Endothelial cell of umbilical vein (primary cell): ENCODE results near the gene OAS2. TPM values are rescaled to one million over a fixed set of nuclear protein-coding genes. Genes with fewer than 3 reads are reported as not detected.

ENCODE experiments used
- BruUV-seq: library from RNA; stranded (reverse); fragments of 400-500 nt; replicated peaks from 2 replicates; lab custom pipeline; 2021; lab: Mats Ljungman, UMichigan
- CTCF ChIA-PET: fragments of 300-600, 350-600 bp; sonication (Branson Sonifier 250); formaldehyde crosslinking; loops from one replicate; lab custom pipeline; 2021; ENCODE audit warnings: antibody characterized with exemption, inconsistent platforms; lab: Charles Lee
- POLR2A ChIA-PET: fragments of 300-600, 350-600 bp; sonication (Branson Sonifier 250); formaldehyde crosslinking; loops from one replicate; lab custom pipeline; 2021; ENCODE audit warnings: antibody characterized with exemption, inconsistent platforms; lab: Charles Lee
- DNase-seq: peaks from one replicate; pipeline ENCODE4 v3.0.0-alpha.2; 2011; ENCODE audit warnings: low read depth, low spot score
- FAIRE-seq: peaks from 2 replicates; lab custom pipeline; 2011; peaks lifted over from hg19 to GRCh38; lab: Jason Lieb, UNC
- H2AFZ ChIP-seq: 2 replicates; pipeline ENCODE4 v1.6.0; 2012; ENCODE audit warnings: low read depth, low read length, control low read depth, inconsistent platforms
- H3K27ac ChIP-seq: 2 replicates; pipeline ENCODE4 v1.5.1; 2011; ENCODE audit warnings: low read depth, mild to moderate bottlenecking, control low read depth, low read length, moderate library complexity; ENCODE audit not compliant: insufficient read depth
- H3K27me3 ChIP-seq, 2 experiments: 2 replicates each; pipeline versions ENCODE4 v1.6.0 to v1.6.1; 2011; ENCODE audit warnings: low read length in 2 of 2, mixed read lengths in 1 of 2; ENCODE audit not compliant: control insufficient read depth in 2 of 2, insufficient read depth in 2 of 2
- H3K36me3 ChIP-seq, 2 experiments: 2 replicates in 1 of 2; 3 replicates in 1 of 2; pipeline ENCODE4 v1.5.1; 2011; ENCODE audit warnings: low read length in 2 of 2, mild to moderate bottlenecking in 1 of 2, moderate library complexity in 1 of 2; ENCODE audit not compliant: control insufficient read depth in 2 of 2, insufficient read depth in 2 of 2; ENCODE audit errors: extremely low read depth in 1 of 2
- H3K4me1 ChIP-seq: 3 replicates; pipeline ENCODE4 v1.5.1; 2011; ENCODE audit warnings: mild to moderate bottlenecking, low read length; ENCODE audit not compliant: control insufficient read depth, insufficient read depth; ENCODE audit errors: extremely low read depth
- H3K4me2 ChIP-seq: 2 replicates; pipeline ENCODE4 v1.6.1; 2011; ENCODE audit warnings: low read length, control low read depth, mixed read lengths; ENCODE audit not compliant: insufficient read depth
- H3K4me3 ChIP-seq, 3 experiments: fragments of 200-600 bp in 1 of 3; sonication (generic), shearing (Covaris generic) in 1 of 3; replicated peaks in 1 of 3; 2 replicates each; pipeline ENCODE4 v1.5.1; 2011 to 2016; ENCODE audit warnings: control low read depth in 3 of 3, low read length in 3 of 3, mild to moderate bottlenecking in 2 of 3, inconsistent platforms in 1 of 3, low read depth in 1 of 3, moderate library complexity in 1 of 3; ENCODE audit not compliant: insufficient read depth in 1 of 3
- H3K79me2 ChIP-seq: 2 replicates; pipeline ENCODE4 v1.6.0; 2012; ENCODE audit warnings: low read length, inconsistent platforms; ENCODE audit not compliant: control insufficient read depth, insufficient read depth
- H3K9ac ChIP-seq: replicated peaks from 2 replicates; pipeline ENCODE3; 2011; ENCODE audit warnings: low read length, control low read depth; ENCODE audit not compliant: insufficient read depth; ENCODE audit errors: extremely low read depth
- H3K9me1 ChIP-seq: replicated peaks from 3 replicates; pipeline ENCODE4 v1.6.0; 2011; ENCODE audit warnings: mild to moderate bottlenecking, low read length; ENCODE audit not compliant: control insufficient read depth, insufficient read depth; ENCODE audit errors: extremely low read depth
- H3K9me3 ChIP-seq: replicated peaks from 2 replicates; pipeline ENCODE4 v1.5.1; 2012; ENCODE audit warnings: low read length, inconsistent platforms; ENCODE audit not compliant: control insufficient read depth, insufficient read depth
- H4K20me1 ChIP-seq: replicated peaks from 2 replicates; pipeline ENCODE3; 2011; ENCODE audit warnings: mild to moderate bottlenecking, low read length; ENCODE audit not compliant: control insufficient read depth, insufficient read depth; ENCODE audit errors: extremely low read depth
- EZH2 ChIP-seq: IDR thresholded peaks from 2 replicates; pipeline ENCODE4 v1.6.1; 2012; ENCODE audit warnings: borderline replicate concordance, low read depth, mild to moderate bottlenecking, moderate library complexity, low read length, inconsistent platforms; ENCODE audit not compliant: severe bottlenecking
- FOS ChIP-seq: IDR thresholded peaks from 2 replicates; pipeline ENCODE4 v1.6.1; 2011; ENCODE audit warnings: mild to moderate bottlenecking, low read length, moderate library complexity, borderline replicate concordance; ENCODE audit not compliant: insufficient read depth
- GATA2 ChIP-seq: IDR thresholded peaks from 2 replicates; pipeline ENCODE4 v1.7.0; 2011; ENCODE audit warnings: low read depth, mild to moderate bottlenecking, moderate library complexity, mixed read lengths, low read length; ENCODE audit not compliant: insufficient read length, insufficient read depth
- JUN ChIP-seq: IDR thresholded peaks from 2 replicates; pipeline ENCODE4 v1.6.1; 2011; ENCODE audit warnings: borderline replicate concordance, low read depth; ENCODE audit not compliant: insufficient read length, insufficient read depth
- MYC ChIP-seq: IDR thresholded peaks from one replicate; pipeline ENCODE4 v1.6.1; 2011; ENCODE audit warnings: mild to moderate bottlenecking, low read depth, low read length
- POLR2A ChIP-seq: IDR thresholded peaks from 2 replicates; pipeline ENCODE4 v1.6.1; 2012; ENCODE audit warnings: low read depth, mild to moderate bottlenecking, control low read depth, low read length
- POLR2AphosphoS5 ChIP-seq: IDR thresholded peaks from 2 replicates; pipeline ENCODE4 v1.6.1; 2012; ENCODE audit warnings: low read depth, mild to moderate bottlenecking, control low read depth, low read length, moderate library complexity; ENCODE audit not compliant: insufficient read depth
- dilution Hi-C: fragments of 300-500 bp; cut with MboI; formaldehyde crosslinking; loops from one replicate; pipeline ENCODE4 v1.15.0; 2019; ENCODE audit warnings: low sequenced_read_pairs; ENCODE audit not compliant: extremely low pct_ligation_motif_present
- intact Hi-C: fragments of 100-400 bp; cut with micrococcal nuclease; formaldehyde crosslinking; loops from one replicate; pipeline ENCODE4 v1.10.0; 2022
- polyA plus RNA-seq, 4 experiments: library from polyadenylated mRNA; depleted of rRNA in 3 of 4; stranded (reverse) in 3 of 4; unstranded in 1 of 4; fragments of >200 nt; gene quantifications; 2 replicates each; pipeline versions ENCODE4 v1.2.1 to v1.2.3, GENCODE V29; 2011 to 2012; ENCODE audit warnings: missing spikeins in 1 of 4
- total RNA-seq: library from RNA; stranded (reverse); gene quantifications from 2 replicates; pipeline ENCODE4 v1.2.3, GENCODE V29; 2021
- TF ChIP-seq, protein P1 (sequence below), 2 donors: IDR thresholded peaks; 1 replicate in 1 of 2; 2 replicates in 1 of 2; pipeline ENCODE4 v1.5.1; 2011; ENCODE audit warnings: low read length in 2 of 2, mild to moderate bottlenecking in 2 of 2, moderate library complexity in 2 of 2, control low read depth in 1 of 2, inconsistent platforms in 1 of 2, low read depth in 1 of 2; ENCODE audit not compliant: insufficient read depth in 1 of 2; ENCODE audit errors: extremely low read depth in 1 of 2
- TF ChIP-seq, protein P2 (sequence below): IDR thresholded peaks from 2 replicates; pipeline ENCODE4 v1.6.1; 2011; ENCODE audit not compliant: insufficient read depth, insufficient read length

The OAS2 gene
- total and polyA plus RNA-seq, 2 donors (not counting 3 experiments of a cell fraction or from before 2014, with no cell fraction given): 1.3 to 3.1 TPM

DNA sequence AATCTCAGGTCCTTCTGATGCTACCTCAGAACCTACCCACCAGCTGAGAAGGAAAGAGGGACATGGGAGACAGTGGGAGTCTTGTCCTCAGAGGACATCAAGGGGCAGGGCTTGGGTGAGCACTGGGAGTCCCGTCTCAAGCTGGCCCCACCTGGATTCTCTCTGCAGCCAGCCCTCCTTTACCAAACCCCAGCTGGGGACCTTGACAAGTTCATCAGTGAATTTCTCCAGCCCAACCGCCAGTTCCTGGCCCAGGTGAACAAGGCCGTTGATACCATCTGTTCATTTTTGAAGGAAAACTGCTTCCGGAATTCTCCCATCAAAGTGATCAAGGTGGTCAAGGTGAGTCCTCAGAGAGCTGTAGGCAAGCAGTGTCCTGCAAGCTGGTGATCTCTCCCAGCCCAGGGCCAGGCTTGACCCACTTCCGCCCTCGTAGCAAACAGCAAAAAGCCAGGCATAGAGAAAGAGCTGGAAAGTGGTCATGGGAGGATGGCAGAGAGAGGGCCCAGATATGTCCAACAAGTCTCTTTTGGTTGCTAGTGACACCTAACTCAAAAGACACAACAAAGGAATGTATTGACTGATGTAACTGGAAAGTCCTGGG, 14.2 kb upstream of the OAS2 start:
- Histone ChIP-seq H2AFZ (no peak overlapping the region), H3K36me3 (no peaks in the 10 kb centered on the region), H3K27me3 (no peaks in the 10 kb centered on the region), H3K79me2 (no peaks in the 10 kb centered on the region), H3K4me3 (no peak overlapping the region), H3K27ac (no peak overlapping the region), H3K9ac (no peak overlapping the region), H4K20me1 (no peaks in the 10 kb centered on the region), H3K4me1 (no peaks in the 10 kb centered on the region), H3K4me2 (no peak overlapping the region), H3K9me1 (no peaks in the 10 kb centered on the region), H3K9me3 (no peaks in the 10 kb centered on the region)
- dilution Hi-C loops: no loop called here
- POLR2A ChIA-PET: no interaction called here
- BruUV-seq: no TSS peak
- DNase-seq (no peak), FAIRE-seq (no peak)
- intact Hi-C loops: no loop called here
- TF ChIP-seq POLR2A (no peak), JUN (no peak), MYC (no peak), EZH2 (no peak), FOS (no peak), GATA2 (no peak), POLR2AphosphoS5 (no peak)
- TF ChIP-seq, protein P1, sequence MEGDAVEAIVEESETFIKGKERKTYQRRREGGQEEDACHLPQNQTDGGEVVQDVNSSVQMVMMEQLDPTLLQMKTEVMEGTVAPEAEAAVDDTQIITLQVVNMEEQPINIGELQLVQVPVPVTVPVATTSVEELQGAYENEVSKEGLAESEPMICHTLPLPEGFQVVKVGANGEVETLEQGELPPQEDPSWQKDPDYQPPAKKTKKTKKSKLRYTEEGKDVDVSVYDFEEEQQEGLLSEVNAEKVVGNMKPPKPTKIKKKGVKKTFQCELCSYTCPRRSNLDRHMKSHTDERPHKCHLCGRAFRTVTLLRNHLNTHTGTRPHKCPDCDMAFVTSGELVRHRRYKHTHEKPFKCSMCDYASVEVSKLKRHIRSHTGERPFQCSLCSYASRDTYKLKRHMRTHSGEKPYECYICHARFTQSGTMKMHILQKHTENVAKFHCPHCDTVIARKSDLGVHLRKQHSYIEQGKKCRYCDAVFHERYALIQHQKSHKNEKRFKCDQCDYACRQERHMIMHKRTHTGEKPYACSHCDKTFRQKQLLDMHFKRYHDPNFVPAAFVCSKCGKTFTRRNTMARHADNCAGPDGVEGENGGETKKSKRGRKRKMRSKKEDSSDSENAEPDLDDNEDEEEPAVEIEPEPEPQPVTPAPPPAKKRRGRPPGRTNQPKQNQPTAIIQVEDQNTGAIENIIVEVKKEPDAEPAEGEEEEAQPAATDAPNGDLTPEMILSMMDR (IDR thresholded peaks at IDR 0.05; ENCODE audit: extremely low read depth in 1 of 2, insufficient read depth in 1 of 2, low read depth in 1 of 2, low read length in 2 of 2): no peak
- TF ChIP-seq, protein P2, sequence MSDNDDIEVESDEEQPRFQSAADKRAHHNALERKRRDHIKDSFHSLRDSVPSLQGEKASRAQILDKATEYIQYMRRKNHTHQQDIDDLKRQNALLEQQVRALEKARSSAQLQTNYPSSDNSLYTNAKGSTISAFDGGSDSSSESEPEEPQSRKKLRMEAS: no peak
- CTCF ChIA-PET: no interaction called here
